ENCODE measurements around the gene ODF2L. TPM values are rescaled to one million over a fixed set of nuclear protein-coding genes. Genes with fewer than 3 reads are reported as not detected.

ODF2L gene
- total and polyA plus RNA-seq, 2 of the 13 experiments (the other 11 are each of a cell fraction or from before 2014, with no cell fraction given): 0.07 TPM; not detected in 1

DNA sequence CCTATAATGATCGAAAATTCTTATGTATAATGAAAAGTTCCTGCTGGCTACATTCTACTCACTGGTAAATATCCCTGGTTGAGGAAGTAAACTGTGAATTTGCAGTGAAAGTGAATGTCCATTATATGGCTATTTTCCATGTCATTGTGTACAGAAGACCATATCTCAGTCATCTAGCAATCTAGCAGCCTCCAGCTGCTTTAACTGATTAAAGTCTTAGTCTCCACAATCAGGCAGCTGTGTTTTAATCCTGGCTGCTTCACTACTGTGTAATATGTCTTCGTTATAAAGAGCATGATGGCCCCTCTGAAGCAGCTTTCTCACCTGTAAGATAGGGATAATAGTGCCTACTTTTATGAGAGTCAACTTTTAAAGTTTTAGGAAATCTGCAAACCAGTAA lies 39.2 kb upstream of the ODF2L start:
- POLR2A ChIA-PET: no interaction called here
- no TSS peak for BruUV-seq (replicated peaks)
- no peak for ATAC-seq

DNA sequence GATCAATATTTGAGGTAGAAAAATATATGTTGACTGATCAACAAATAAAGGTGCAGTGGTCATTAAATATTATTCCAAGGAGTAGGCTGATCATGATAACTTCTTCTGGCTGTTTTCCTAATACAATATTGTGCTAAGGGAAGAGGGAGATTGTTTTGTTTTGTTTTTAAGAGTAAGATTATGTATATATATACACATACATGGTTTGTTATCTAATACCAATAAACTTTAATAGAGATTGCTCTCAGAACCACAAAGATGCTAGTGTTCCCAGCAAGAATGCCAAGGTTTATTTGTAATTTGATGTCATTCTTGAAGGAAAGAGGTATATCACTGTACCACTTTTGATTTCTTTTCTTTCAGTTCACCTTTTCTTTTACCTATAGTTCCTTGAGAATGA lies 37.9 kb upstream of the ODF2L start:
- no peaks in the 10 kb centered on the region for H4K20me1 ChIP-seq (ENCODE audit: insufficient read depth, low read length)
- ChIA-PET POLR2A (no interaction called here), CTCF (ENCODE audit: low intra/inter-chr PET ratio, low total read pairs) (no interaction called here)
- no peak for FAIRE-seq
- no peak for TF ChIP-seq RXRB (CRISPR knock-in tag; IDR thresholded peaks at IDR 0.05; ENCODE audit: borderline replicate concordance)
- no peak for TF ChIP-seq CEBPB (IDR thresholded peaks at IDR 0.05; ENCODE audit: borderline replicate concordance, low read depth, low read length)
- TF ChIP-seq, protein P1, sequence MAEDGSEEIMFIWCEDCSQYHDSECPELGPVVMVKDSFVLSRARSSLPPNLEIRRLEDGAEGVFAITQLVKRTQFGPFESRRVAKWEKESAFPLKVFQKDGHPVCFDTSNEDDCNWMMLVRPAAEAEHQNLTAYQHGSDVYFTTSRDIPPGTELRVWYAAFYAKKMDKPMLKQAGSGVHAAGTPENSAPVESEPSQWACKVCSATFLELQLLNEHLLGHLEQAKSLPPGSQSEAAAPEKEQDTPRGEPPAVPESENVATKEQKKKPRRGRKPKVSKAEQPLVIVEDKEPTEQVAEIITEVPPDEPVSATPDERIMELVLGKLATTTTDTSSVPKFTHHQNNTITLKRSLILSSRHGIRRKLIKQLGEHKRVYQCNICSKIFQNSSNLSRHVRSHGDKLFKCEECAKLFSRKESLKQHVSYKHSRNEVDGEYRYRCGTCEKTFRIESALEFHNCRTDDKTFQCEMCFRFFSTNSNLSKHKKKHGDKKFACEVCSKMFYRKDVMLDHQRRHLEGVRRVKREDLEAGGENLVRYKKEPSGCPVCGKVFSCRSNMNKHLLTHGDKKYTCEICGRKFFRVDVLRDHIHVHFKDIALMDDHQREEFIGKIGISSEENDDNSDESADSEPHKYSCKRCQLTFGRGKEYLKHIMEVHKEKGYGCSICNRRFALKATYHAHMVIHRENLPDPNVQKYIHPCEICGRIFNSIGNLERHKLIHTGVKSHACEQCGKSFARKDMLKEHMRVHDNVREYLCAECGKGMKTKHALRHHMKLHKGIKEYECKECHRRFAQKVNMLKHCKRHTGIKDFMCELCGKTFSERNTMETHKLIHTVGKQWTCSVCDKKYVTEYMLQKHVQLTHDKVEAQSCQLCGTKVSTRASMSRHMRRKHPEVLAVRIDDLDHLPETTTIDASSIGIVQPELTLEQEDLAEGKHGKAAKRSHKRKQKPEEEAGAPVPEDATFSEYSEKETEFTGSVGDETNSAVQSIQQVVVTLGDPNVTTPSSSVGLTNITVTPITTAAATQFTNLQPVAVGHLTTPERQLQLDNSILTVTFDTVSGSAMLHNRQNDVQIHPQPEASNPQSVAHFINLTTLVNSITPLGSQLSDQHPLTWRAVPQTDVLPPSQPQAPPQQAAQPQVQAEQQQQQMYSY (CRISPR knock-in tag; IDR thresholded peaks at IDR 0.05): no peak
- TF ChIP-seq PHF20 (CRISPR knock-in tag; IDR thresholded peaks at IDR 0.05): no peak
- no peak for TF ChIP-seq DR1 (CRISPR knock-in tag; IDR thresholded peaks at IDR 0.05)
- H3K27me3 ChIP-seq (ENCODE audit: control insufficient read depth in 1 of 2, insufficient read depth in 2 of 2, low read length in 2 of 2): no peaks in the 10 kb centered on the region; a peak in 1 of 5 replicates
- H3K9me3 ChIP-seq (ENCODE audit: low read length): no peaks in the 10 kb centered on the region
- in situ Hi-C loops (cut with HindIII; ENCODE audit: extremely low pct_ligation_motif_present, low pct_unique_long_range_greater_than_20kb) (no loop called here), intact Hi-C loops (cut with micrococcal nuclease; ENCODE audit: unreplicated experiment) (no loop called here)
- H3K79me2 ChIP-seq (ENCODE audit: insufficient read depth, low read length): no peaks in the 10 kb centered on the region
- no peak overlapping the region for H3K9ac ChIP-seq (ENCODE audit: insufficient read depth, low read depth, low read length)
- H3K4me2 ChIP-seq (ENCODE audit: low read depth, low read length): no peak overlapping the region
- ATAC-seq: no peak
- no peak overlapping the region for H2AFZ ChIP-seq (ENCODE audit: low read length)
- no peaks in the 10 kb centered on the region for H3K36me3 ChIP-seq (replicated peaks in 1 of 2; ENCODE audit: control insufficient read depth in 1 of 2, insufficient read depth in 2 of 2, low read length in 2 of 2)
- no peak for DNase-seq (ENCODE audit: low spot score)
- BruUV-seq (replicated peaks): no TSS peak
- no peak overlapping the region for H3K4me3 ChIP-seq (replicated peaks in 1 of 3; ENCODE audit: insufficient read depth in 1 of 3, low read depth in 2 of 3, low read length in 3 of 3)
- H3K27ac ChIP-seq (ENCODE audit: extremely low read length, insufficient read depth, low read length): no peak overlapping the region
- no peaks in the 10 kb centered on the region for H3K4me1 ChIP-seq (ENCODE audit: insufficient read depth, low read length)

More for the DNA sequence above, 39.2 kb upstream of the ODF2L start:
- H3K27ac ChIP-seq (ENCODE audit: extremely low read length, insufficient read depth, low read length): no peak overlapping the region
- H3K4me2 ChIP-seq (ENCODE audit: low read depth, low read length): no peak overlapping the region
- H3K79me2 ChIP-seq (ENCODE audit: insufficient read depth, low read length): no peaks in the 10 kb centered on the region
- no peaks in the 10 kb centered on the region for H3K27me3 ChIP-seq (ENCODE audit: control insufficient read depth in 1 of 2, insufficient read depth in 2 of 2, low read length in 2 of 2)
- H3K4me1 ChIP-seq (ENCODE audit: insufficient read depth, low read length): no peaks in the 10 kb centered on the region
- TF ChIP-seq ZC3H4 (CRISPR knock-in tag; IDR thresholded peaks at IDR 0.05; ENCODE audit: borderline replicate concordance) (no peak), ZFP41 (CRISPR knock-in tag; IDR thresholded peaks at IDR 0.05; ENCODE audit: borderline replicate concordance) (no peak), ZNF354B (CRISPR knock-in tag; IDR thresholded peaks at IDR 0.05) (no peak)
- TF ChIP-seq, protein P2, sequence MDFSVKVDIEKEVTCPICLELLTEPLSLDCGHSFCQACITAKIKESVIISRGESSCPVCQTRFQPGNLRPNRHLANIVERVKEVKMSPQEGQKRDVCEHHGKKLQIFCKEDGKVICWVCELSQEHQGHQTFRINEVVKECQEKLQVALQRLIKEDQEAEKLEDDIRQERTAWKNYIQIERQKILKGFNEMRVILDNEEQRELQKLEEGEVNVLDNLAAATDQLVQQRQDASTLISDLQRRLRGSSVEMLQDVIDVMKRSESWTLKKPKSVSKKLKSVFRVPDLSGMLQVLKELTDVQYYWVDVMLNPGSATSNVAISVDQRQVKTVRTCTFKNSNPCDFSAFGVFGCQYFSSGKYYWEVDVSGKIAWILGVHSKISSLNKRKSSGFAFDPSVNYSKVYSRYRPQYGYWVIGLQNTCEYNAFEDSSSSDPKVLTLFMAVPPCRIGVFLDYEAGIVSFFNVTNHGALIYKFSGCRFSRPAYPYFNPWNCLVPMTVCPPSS (IDR thresholded peaks at IDR 0.05): no peak
- no peaks in the 10 kb centered on the region for H4K20me1 ChIP-seq (ENCODE audit: insufficient read depth, low read length)
- H3K9me3 ChIP-seq (ENCODE audit: low read length): no peaks in the 10 kb centered on the region
- no peak for DNase-seq (ENCODE audit: low spot score)
- WGBS (ENCODE audit: low lambda C conversion rate): 3% methylated on average over 2 of the region's 2 CpGs
- no peak overlapping the region for H2AFZ ChIP-seq (ENCODE audit: low read length)
- intact Hi-C loops (cut with micrococcal nuclease; ENCODE audit: unreplicated experiment): no loop called here
- in situ Hi-C loops (cut with HindIII; ENCODE audit: extremely low pct_ligation_motif_present, low pct_unique_long_range_greater_than_20kb): no loop called here
- H3K4me3 ChIP-seq (replicated peaks in 1 of 3; ENCODE audit: insufficient read depth in 1 of 3, low read depth in 2 of 3, low read length in 3 of 3): no peak overlapping the region
- H3K9ac ChIP-seq (ENCODE audit: insufficient read depth, low read depth, low read length): no peak overlapping the region
- no peak for FAIRE-seq
- H3K36me3 ChIP-seq (replicated peaks in 1 of 2; ENCODE audit: control insufficient read depth in 1 of 2, insufficient read depth in 2 of 2, low read length in 2 of 2): no peaks in the 10 kb centered on the region
- CTCF ChIA-PET (ENCODE audit: low intra/inter-chr PET ratio, low total read pairs): no interaction called here

Data from HepG2 (cell line).